Tibial nerve (tissue), 4 donors: Measurements from ENCODE around the gene RIPOR3. TPM values are rescaled to one million over a fixed set of nuclear protein-coding genes. Genes with fewer than 3 reads are reported as not detected.

ENCODE experiments used
- DNase-seq, 2 donors: peaks; one replicate each; pipeline ENCODE4 v3.0.0-alpha.2; 2019; ENCODE audit warnings: low spot score in 2 of 2
- H3K27ac ChIP-seq, 4 donors: fragments of 200-600 bp; sonication (generic) in 3 of 4; one replicate each; pipeline ENCODE4 v1.5.1; 2017 to 2019; ENCODE audit warnings: mild to moderate bottlenecking in 1 of 4
- H3K27me3 ChIP-seq, 2 donors: fragments of 200-600 bp; sonication (generic) in 1 of 2; one replicate each; pipeline versions ENCODE4 v1.5.1 to v1.6.0; 2017 to 2019
- H3K36me3 ChIP-seq, 3 donors: fragments of 200-600 bp; sonication (generic); one replicate each; pipeline ENCODE4 v1.5.1; 2018 to 2019
- H3K4me1 ChIP-seq, 4 donors: fragments of 200-600 bp; sonication (generic) in 3 of 4; one replicate each; pipeline ENCODE4 v1.5.1; 2017 to 2019
- H3K4me3 ChIP-seq, 4 donors: fragments of 200-600 bp; sonication (generic) in 3 of 4; one replicate each; pipeline ENCODE4 v1.5.1; 2017 to 2019; ENCODE audit warnings: mild to moderate bottlenecking in 1 of 4, moderate library complexity in 1 of 4
- H3K9me3 ChIP-seq, 4 donors: fragments of 200-600 bp; sonication (generic) in 3 of 4; one replicate each; pipeline ENCODE4 v1.5.1; 2017 to 2019
- EP300 ChIP-seq, 2 donors: sonication (generic); formaldehyde crosslinking; IDR thresholded peaks; one replicate each; pipeline ENCODE4 v1.6.1; 2017; ENCODE audit warnings: antibody characterized with exemption in 2 of 2, mild to moderate bottlenecking in 1 of 2
- POLR2A ChIP-seq, 2 donors: fragments of 450-650 bp; IDR thresholded peaks; one replicate each; pipeline ENCODE4 v1.6.1; 2017; ENCODE audit warnings: antibody characterized with exemption in 2 of 2, mild to moderate bottlenecking in 2 of 2, moderate library complexity in 2 of 2
- WGBS, 2 donors: methylation state at CpG; one replicate each; pipeline ENCODE4 v1.1.5; 2018; 5-methylcytosine and 5-hydroxymethylcytosine counted together
- total RNA-seq, 4 donors: library from RNA; depleted of rRNA; stranded (reverse); fragments of >200 nt; gene quantifications; one replicate each; pipeline ENCODE4 v1.1.0, GENCODE V29; 2016
- TF ChIP-seq, protein P1 (sequence below), 5 experiments: fragments of 200-600 bp in 3 of 5; fragments of 450-650 bp in 2 of 5; sonication (generic) in 3 of 5; IDR thresholded peaks; one replicate each; pipeline ENCODE4 v1.5.1; 2016 to 2019; ENCODE audit warnings: antibody characterized with exemption in 5 of 5, mild to moderate bottlenecking in 3 of 5, moderate library complexity in 2 of 5

RIPOR3 gene
- total RNA-seq, 4 donors from 2014 or later: 24.5 to 73.0 (median 35.5) TPM

GRCh38 chr20:50636601-50637540 lies 54.5 kb downstream of the RIPOR3 start:
- Histone ChIP-seq H3K36me3 (no peaks in the 10 kb centered on the region), H3K27me3 (no peaks in the 10 kb centered on the region), H3K4me1 (peaks cover 0 to 26% (median 7%) of the 10 kb centered on the region in 4 donors), H3K27ac (no peak overlapping the region), H3K4me3 (no peak overlapping the region), H3K9me3 (no peaks in the 10 kb centered on the region)
- TF ChIP-seq, protein P1, sequence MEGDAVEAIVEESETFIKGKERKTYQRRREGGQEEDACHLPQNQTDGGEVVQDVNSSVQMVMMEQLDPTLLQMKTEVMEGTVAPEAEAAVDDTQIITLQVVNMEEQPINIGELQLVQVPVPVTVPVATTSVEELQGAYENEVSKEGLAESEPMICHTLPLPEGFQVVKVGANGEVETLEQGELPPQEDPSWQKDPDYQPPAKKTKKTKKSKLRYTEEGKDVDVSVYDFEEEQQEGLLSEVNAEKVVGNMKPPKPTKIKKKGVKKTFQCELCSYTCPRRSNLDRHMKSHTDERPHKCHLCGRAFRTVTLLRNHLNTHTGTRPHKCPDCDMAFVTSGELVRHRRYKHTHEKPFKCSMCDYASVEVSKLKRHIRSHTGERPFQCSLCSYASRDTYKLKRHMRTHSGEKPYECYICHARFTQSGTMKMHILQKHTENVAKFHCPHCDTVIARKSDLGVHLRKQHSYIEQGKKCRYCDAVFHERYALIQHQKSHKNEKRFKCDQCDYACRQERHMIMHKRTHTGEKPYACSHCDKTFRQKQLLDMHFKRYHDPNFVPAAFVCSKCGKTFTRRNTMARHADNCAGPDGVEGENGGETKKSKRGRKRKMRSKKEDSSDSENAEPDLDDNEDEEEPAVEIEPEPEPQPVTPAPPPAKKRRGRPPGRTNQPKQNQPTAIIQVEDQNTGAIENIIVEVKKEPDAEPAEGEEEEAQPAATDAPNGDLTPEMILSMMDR (IDR thresholded peaks at IDR 0.05): no peak
- TF ChIP-seq POLR2A (IDR thresholded peaks at IDR 0.05) (no peak), EP300 (IDR thresholded peaks at IDR 0.05) (no peak)
- no peak for DNase-seq
- WGBS, 2 donors: 75 to 78% methylated on average over 22 of the region's 22 CpGs

DNA sequence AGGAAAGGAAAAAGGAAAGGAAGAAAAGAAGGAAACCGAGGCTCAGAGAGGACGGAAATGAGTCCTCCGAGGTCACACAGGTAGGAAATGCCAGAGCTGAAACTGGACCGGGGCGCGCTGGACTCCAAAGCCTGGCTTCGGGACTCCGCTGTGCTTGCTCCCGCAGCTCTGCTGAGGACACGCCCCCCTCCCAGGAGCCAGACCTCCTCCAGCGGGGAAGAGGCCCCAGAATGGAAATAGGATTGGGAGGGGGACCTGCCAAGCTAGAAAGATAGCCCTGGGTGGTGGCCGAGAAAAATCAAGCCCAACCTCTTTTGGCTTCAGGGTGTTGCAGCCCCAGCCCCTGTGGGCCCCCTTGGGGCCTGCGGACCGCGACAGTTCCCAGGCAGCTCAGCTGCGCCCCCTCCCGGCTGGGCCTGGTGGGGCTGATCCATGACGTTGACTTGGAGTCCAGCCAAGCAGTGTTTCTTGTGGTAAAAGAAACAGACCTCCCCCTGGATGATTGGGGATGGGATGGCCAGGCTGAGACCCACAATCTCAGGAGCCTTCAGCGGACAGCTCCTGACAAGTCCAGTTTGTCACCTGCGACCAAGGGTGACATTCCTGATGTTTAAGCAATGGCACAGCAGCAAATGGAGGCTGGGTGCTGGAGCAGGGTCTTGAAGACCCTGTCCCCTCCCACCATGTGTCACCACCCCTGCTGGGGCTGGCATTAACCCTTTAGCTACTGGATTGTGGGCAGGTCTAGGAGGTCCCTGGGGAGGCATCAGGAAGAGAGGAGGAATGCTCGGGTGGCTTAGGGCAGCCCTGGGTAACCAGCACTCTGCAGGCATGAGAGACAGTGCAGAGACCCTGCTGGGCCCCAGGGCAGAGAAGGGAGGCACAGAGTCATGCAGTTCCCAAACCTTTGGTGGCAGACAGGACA lies 55.4 kb downstream of the RIPOR3 start:
- Histone ChIP-seq H3K4me1 (peaks cover 0 to 26% (median 7%) of the 10 kb centered on the region in 4 donors), H3K9me3 (no peaks in the 10 kb centered on the region), H3K36me3 (no peaks in the 10 kb centered on the region), H3K4me3 (no peak overlapping the region), H3K27me3 (no peaks in the 10 kb centered on the region), H3K27ac (no peak overlapping the region)
- 21 to 27% methylated on average over 21 of the region's 21 CpGs for WGBS, 2 donors
- DNase-seq: peak in 1 of 2 donors; percentile 56
- peak in 1 of 2 donors; percentile 12 for TF ChIP-seq EP300 (IDR thresholded peaks at IDR 0.05)
- TF ChIP-seq, protein P1 (IDR thresholded peaks at IDR 0.05): peak; percentile 69 to 75 (median 73)
- TF ChIP-seq POLR2A (IDR thresholded peaks at IDR 0.05): no peak

- no peaks in the 10 kb centered on the region for H3K27me3 ChIP-seq
- H3K9me3 ChIP-seq: no peaks in the 10 kb centered on the region
- TF ChIP-seq POLR2A (IDR thresholded peaks at IDR 0.05) (no peak), EP300 (IDR thresholded peaks at IDR 0.05) (no peak)
- TF ChIP-seq, protein P1 (IDR thresholded peaks at IDR 0.05): no peak
- WGBS, 2 donors: 90 to 96% methylated on average over 10 of the region's 10 CpGs
- no peak overlapping the region for H3K27ac ChIP-seq
- DNase-seq: no peak
- peaks cover 0 to 26% (median 7%) of the 10 kb centered on the region in 4 donors for H3K4me1 ChIP-seq
- H3K4me3 ChIP-seq: no peak overlapping the region
- H3K36me3 ChIP-seq: no peaks in the 10 kb centered on the region
Observed at GRCh38 chr20:50635014-50635557, 56.3 kb downstream of the RIPOR3 start.

DNA sequence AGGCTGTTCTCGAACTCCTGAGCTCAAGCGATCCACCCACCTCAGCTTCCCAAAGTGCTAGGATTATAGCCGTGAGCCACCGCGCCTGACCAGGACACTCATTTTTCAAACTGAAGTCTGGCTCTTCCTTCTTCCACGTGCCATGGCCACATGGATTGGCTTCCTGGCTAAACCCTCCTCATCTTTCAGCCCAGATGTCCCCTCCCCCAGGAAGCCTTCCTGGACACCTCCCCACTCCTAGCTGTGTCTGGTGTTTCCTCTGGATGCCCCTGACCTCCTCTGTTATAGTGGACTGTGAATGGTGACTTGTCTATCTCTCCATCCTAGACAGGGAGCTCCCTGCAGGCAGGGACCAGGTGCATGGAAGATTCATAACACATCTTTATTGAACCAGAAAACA lies 57.2 kb downstream of the RIPOR3 start:
- no peak overlapping the region for H3K27ac ChIP-seq
- no peaks in the 10 kb centered on the region for H3K36me3 ChIP-seq
- peaks cover 0 to 26% (median 7%) of the 10 kb centered on the region in 4 donors for H3K4me1 ChIP-seq
- H3K27me3 ChIP-seq: no peaks in the 10 kb centered on the region
- H3K4me3 ChIP-seq: no peak overlapping the region
- H3K9me3 ChIP-seq: no peaks in the 10 kb centered on the region
- TF ChIP-seq POLR2A (IDR thresholded peaks at IDR 0.05) (no peak), EP300 (IDR thresholded peaks at IDR 0.05) (no peak)
- TF ChIP-seq, protein P1 (IDR thresholded peaks at IDR 0.05): no peak
- 73 to 74% methylated on average over 6 of the region's 6 CpGs for WGBS, 2 donors
- DNase-seq: no peak
